ENCODE data around the gene SREBF2. TPM values are rescaled to one million over a fixed set of nuclear protein-coding genes. Genes with fewer than 3 reads are reported as not detected.
A peak's percentile ranks its signal among the peaks of the same experiment; 100 is the strongest.

SREBF2 gene
- polyA plus RNA-seq, 3 donors, result 22.2 to 25.1 (median 24.5) TPM

DNA sequence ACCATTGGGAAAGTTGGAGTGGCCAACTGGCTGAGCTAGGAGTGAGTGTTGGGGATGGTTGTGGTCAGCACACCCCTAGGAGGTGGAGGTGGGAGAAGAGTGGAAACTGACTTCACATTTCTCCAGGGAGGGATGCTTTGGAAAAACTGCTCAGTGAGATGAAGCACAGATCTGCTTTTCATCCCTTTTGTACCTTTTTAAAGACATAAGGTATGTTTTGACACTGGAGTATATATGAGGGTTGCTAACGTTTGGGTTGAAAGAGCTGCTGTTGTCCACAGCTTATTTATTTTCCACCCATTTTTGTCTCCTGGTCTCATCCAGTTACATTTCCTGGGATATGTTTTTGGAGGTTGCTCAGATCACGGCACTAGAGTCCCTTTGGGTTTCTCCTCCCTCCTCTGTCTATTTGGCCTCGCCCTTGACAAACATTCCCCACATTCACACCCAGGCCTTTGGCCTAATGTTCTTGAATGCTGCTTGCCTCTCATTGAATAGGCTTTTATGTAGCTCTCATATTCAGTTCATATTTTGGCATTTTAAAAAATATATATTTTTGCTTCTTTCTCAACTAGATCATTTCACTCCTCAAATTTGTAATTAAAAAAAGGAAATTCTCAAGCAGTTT lies 8.3 kb downstream of the SREBF2 start:
- WGBS (ENCODE audit: insufficient coverage), result no CpG with 5 or more reads among the region's 3 CpGs

More for the DNA sequence above, 8.3 kb downstream of the SREBF2 start:
- H3K27me3 Mint-ChIP-seq (ENCODE audit: low read depth in 3 of 3), result peaks cover 0 to 2% (median 0%) of the 10 kb centered on the region in 3 donors
- H3K9me3 ChIP-seq (replicated peaks in 1 of 2; ENCODE audit: control insufficient read depth in 1 of 2, insufficient read depth in 1 of 2, low read length in 2 of 2), result no peaks in the 10 kb centered on the region
- H3K9ac ChIP-seq (ENCODE audit: insufficient read depth, low read length, poor library complexity, severe bottlenecking), result no peak overlapping the region
- H3K9me3 Mint-ChIP-seq, result no peaks in the 10 kb centered on the region
- TF ChIP-seq CTCF (IDR thresholded peaks at IDR 0.05), result no peak
- H4K20me1 ChIP-seq (ENCODE audit: insufficient read depth, low read length), result peaks cover 88% of the 10 kb centered on the region
- H3K27ac ChIP-seq (ENCODE audit: low read depth in 1 of 2, low read length in 2 of 2), result peak overlapping the region in 1 of 2 donors; percentile 23
- DNase-seq, result no peak
- H3K36me3 ChIP-seq (replicated peaks in 1 of 2; ENCODE audit: control insufficient read depth in 1 of 2, insufficient read depth in 2 of 2, low read length in 2 of 2), result peaks cover 21 to 62% of the 10 kb centered on the region in 2 donors
- H3K27ac Mint-ChIP-seq, result peak overlapping the region in 3 of 7 donors; percentile 63 to 78 (median 75)
- H3K4me3 ChIP-seq (replicated peaks in 1 of 3; ENCODE audit: low read depth in 2 of 3, low read length in 3 of 3), result no peak overlapping the region
- H3K27me3 ChIP-seq (ENCODE audit: control insufficient read depth in 2 of 2, insufficient read depth in 2 of 2, low read length in 2 of 2), result no peaks in the 10 kb centered on the region
- no peak overlapping the region for H3K4me2 ChIP-seq (replicated peaks; ENCODE audit: extremely low read depth, low read length, poor library complexity, severe bottlenecking)
- H3K4me3 Mint-ChIP-seq, result no peak overlapping the region
- peaks cover 46 to 62% of the 10 kb centered on the region in 2 donors for H3K36me3 Mint-ChIP-seq
- intact Hi-C loops (cut with micrococcal nuclease), result no loop called here
- H3K4me1 ChIP-seq (ENCODE audit: control insufficient read depth in 1 of 2, insufficient read depth in 2 of 2, low read length in 2 of 2), result peaks cover 0 to 4% of the 10 kb centered on the region in 2 donors
- no peak overlapping the region for H2AFZ ChIP-seq (ENCODE audit: insufficient read depth, low read depth, low read length, poor library complexity, severe bottlenecking)
- H3K4me1 Mint-ChIP-seq, result peaks cover 31% of the 10 kb centered on the region
- H3K79me2 ChIP-seq (ENCODE audit: insufficient read depth, low read length), result peaks cover 96% of the 10 kb centered on the region

Data from CD14-positive monocyte (primary cell).